Measurements from ENCODE around the gene TXNL4A.

TXNL4A gene

DNA sequence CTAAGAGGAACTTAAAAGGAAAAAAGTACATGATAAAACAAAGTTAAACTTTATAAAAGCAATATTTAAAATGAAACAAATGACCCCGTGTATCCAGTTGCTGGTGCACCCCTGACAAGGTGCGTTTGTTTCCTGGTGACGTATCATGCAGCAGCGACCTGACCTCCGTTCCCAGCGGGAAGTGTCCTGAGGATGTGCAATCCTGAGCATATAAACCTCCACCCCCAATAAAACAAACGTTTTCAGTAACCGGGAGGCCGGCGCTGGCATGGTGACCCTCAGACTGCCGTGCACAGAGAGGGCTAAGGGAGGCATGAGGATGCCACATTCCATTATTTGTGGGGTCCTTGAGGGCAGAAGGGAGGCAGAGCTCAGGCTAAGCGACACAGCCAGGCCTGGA is 51.7 kb downstream of the TXNL4A start:
- H3K4me1 ChIP-seq (ENCODE audit: low read length), result no peaks in the 10 kb centered on the region
- no peaks in the 10 kb centered on the region for H3F3A ChIP-seq (ENCODE audit: insufficient read depth, low read length)
- no peaks in the 10 kb centered on the region for H3K9me3 ChIP-seq (replicated peaks; ENCODE audit: insufficient read depth, low read length)
- H3K4me3 ChIP-seq (ENCODE audit: low read length), result no peak overlapping the region
- no peak overlapping the region for H3K27ac ChIP-seq (ENCODE audit: low read length)
- H3K9ac ChIP-seq (ENCODE audit: low read length), result no peak overlapping the region
- DNase-seq, result no peak
- H3K4me2 ChIP-seq (ENCODE audit: low read depth, low read length), result no peak overlapping the region
- no peaks in the 10 kb centered on the region for H3K9me2 ChIP-seq (replicated peaks; ENCODE audit: insufficient read depth, low read length)
- no peaks in the 10 kb centered on the region; the same call in 1 of the 2 replicates for H3K36me3 ChIP-seq (replicated peaks; ENCODE audit: insufficient read depth, low read length)
- H3K27me3 ChIP-seq (replicated peaks; ENCODE audit: insufficient read depth, low read length), result no peaks in the 10 kb centered on the region
- H3K79me2 ChIP-seq (ENCODE audit: low read length), result peaks cover 18% of the 10 kb centered on the region
- H2AFZ ChIP-seq (ENCODE audit: low read length), result no peak overlapping the region
- TF ChIP-seq, protein P1, sequence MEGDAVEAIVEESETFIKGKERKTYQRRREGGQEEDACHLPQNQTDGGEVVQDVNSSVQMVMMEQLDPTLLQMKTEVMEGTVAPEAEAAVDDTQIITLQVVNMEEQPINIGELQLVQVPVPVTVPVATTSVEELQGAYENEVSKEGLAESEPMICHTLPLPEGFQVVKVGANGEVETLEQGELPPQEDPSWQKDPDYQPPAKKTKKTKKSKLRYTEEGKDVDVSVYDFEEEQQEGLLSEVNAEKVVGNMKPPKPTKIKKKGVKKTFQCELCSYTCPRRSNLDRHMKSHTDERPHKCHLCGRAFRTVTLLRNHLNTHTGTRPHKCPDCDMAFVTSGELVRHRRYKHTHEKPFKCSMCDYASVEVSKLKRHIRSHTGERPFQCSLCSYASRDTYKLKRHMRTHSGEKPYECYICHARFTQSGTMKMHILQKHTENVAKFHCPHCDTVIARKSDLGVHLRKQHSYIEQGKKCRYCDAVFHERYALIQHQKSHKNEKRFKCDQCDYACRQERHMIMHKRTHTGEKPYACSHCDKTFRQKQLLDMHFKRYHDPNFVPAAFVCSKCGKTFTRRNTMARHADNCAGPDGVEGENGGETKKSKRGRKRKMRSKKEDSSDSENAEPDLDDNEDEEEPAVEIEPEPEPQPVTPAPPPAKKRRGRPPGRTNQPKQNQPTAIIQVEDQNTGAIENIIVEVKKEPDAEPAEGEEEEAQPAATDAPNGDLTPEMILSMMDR (IDR thresholded peaks at IDR 0.05; ENCODE audit: low read length), result no peak
- no peak for TF ChIP-seq EZH2phosphoT487 (IDR thresholded peaks at IDR 0.05; ENCODE audit: low read length)
- TF ChIP-seq EZH2 (optimal IDR thresholded peaks at IDR 0.05; ENCODE audit: low read depth, low read length), result no peak
- H4K20me1 ChIP-seq (ENCODE audit: insufficient read depth, low read length), result no peaks in the 10 kb centered on the region

DNA sequence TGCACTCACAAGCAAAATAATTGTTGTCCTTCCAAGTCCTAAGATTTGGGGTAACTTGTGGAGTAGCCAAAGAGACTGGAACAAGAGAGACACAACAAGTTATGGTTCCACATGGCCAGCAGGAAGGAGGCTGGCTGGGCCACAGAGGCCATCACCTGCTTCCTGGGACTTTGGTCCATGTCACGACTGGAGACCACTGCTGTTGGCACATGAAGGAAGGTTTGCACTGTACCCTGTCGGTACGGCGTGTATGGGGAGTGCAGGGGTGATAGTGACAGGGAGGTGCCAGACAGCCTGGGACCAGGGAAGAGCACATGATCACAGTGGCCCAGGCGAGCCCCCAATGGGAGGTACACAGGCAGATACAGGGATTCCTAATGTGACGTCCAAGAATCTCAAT is 52.4 kb downstream of the TXNL4A start:
- no peak overlapping the region for H3K4me2 ChIP-seq (ENCODE audit: low read depth, low read length)
- H3K79me2 ChIP-seq (ENCODE audit: low read length), result peaks cover 15% of the 10 kb centered on the region
- no peak for DNase-seq
- H3K27me3 ChIP-seq (replicated peaks; ENCODE audit: insufficient read depth, low read length), result no peaks in the 10 kb centered on the region
- no peaks in the 10 kb centered on the region for H4K20me1 ChIP-seq (ENCODE audit: insufficient read depth, low read length)
- no peaks in the 10 kb centered on the region for H3K9me3 ChIP-seq (replicated peaks; ENCODE audit: insufficient read depth, low read length)
- no peak overlapping the region for H3K4me3 ChIP-seq (ENCODE audit: low read length)
- H2AFZ ChIP-seq (ENCODE audit: low read length), result no peak overlapping the region
- no peaks in the 10 kb centered on the region for H3F3A ChIP-seq (ENCODE audit: insufficient read depth, low read length)
- no peaks in the 10 kb centered on the region for H3K4me1 ChIP-seq (ENCODE audit: low read length)
- no peaks in the 10 kb centered on the region for H3K9me2 ChIP-seq (replicated peaks; ENCODE audit: insufficient read depth, low read length)
- H3K27ac ChIP-seq (ENCODE audit: low read length), result no peak overlapping the region
- TF ChIP-seq, protein P1 (IDR thresholded peaks at IDR 0.05; ENCODE audit: low read length), result no peak
- TF ChIP-seq EZH2 (optimal IDR thresholded peaks at IDR 0.05; ENCODE audit: low read depth, low read length) (no peak), EZH2phosphoT487 (IDR thresholded peaks at IDR 0.05; ENCODE audit: low read length) (no peak)
- H3K36me3 ChIP-seq (replicated peaks; ENCODE audit: insufficient read depth, low read length), result no peaks in the 10 kb centered on the region; the same call in 1 of the 2 replicates
- no peak overlapping the region for H3K9ac ChIP-seq (ENCODE audit: low read length)

DNA sequence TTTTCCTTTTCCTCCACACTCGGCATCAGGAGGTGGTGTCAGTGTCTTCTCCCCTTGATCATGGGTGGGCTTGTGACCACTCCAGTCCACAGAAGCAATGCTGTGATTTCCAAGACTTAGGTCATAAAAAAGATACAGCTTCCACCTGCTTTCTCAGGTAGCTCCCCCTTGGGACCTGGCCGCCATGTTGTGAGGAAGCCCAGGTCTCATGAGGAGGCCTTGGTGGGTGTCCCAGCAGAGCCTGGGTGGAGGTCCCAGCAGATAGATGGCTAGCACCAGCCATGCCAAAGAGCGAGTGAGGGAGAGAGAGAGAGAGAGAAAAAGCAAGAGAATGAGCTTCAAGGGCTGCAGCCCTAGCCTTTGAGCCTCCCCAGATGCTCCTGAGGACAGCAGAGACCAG is 52.9 kb downstream of the TXNL4A start:
- Histone ChIP-seq H3K4me2 (ENCODE audit: low read depth, low read length) (no peak overlapping the region), H3K36me3 (replicated peaks; ENCODE audit: insufficient read depth, low read length) (no peaks in the 10 kb centered on the region; the same call in 1 of the 2 replicates)

More for the DNA sequence above, 52.9 kb downstream of the TXNL4A start:
- Histone ChIP-seq H3K4me1 (ENCODE audit: low read length) (no peaks in the 10 kb centered on the region), H3K79me2 (ENCODE audit: low read length) (peaks cover 15% of the 10 kb centered on the region), H4K20me1 (ENCODE audit: insufficient read depth, low read length) (no peaks in the 10 kb centered on the region), H3K9ac (ENCODE audit: low read length) (no peak overlapping the region), H3K27me3 (replicated peaks; ENCODE audit: insufficient read depth, low read length) (no peaks in the 10 kb centered on the region), H3K9me3 (replicated peaks; ENCODE audit: insufficient read depth, low read length) (no peaks in the 10 kb centered on the region), H3K4me3 (ENCODE audit: low read length) (no peak overlapping the region), H3K9me2 (replicated peaks; ENCODE audit: insufficient read depth, low read length) (no peaks in the 10 kb centered on the region), H2AFZ (ENCODE audit: low read length) (no peak overlapping the region), H3F3A (ENCODE audit: insufficient read depth, low read length) (no peaks in the 10 kb centered on the region), H3K27ac (ENCODE audit: low read length) (no peak overlapping the region)
- TF ChIP-seq EZH2phosphoT487 (IDR thresholded peaks at IDR 0.05; ENCODE audit: low read length) (no peak), EZH2 (optimal IDR thresholded peaks at IDR 0.05; ENCODE audit: low read depth, low read length) (no peak)
- TF ChIP-seq, protein P1 (IDR thresholded peaks at IDR 0.05; ENCODE audit: low read length), result no peak
- no peak for DNase-seq
